Measurements from ENCODE around the gene PIGU. TPM values are rescaled to one million over a fixed set of nuclear protein-coding genes. Genes with fewer than 3 reads are reported as not detected.

Gene PIGU
- total and polyA plus RNA-seq, 2 of the 13 experiments (the other 11 are each of a cell fraction or from before 2014, with no cell fraction given), result 45.5 to 231 TPM

DNA sequence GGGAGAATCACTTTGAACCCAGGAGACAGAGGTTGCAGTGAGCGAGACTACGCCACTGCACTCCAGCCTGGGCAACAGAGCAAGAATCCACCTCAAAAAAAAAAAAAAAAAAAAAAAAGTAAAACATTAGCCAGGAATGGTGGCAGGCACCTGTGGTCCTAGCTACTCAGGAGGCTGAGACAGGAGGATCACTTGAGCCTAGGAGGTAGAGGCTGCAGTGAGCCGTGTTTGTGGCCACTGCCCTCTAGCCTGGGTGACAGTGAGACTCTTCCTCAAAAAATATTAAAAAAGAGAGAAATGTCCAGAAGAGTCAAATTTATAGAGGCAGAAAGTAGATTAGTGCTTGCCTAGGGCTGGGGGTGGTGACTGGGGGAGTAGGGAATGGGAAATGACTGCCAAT, 6.8 kb upstream of the PIGU start:
- Histone ChIP-seq H3K4me3 (replicated peaks in 1 of 3; ENCODE audit: insufficient read depth in 1 of 3, low read depth in 2 of 3, low read length in 3 of 3) (no peak overlapping the region), H3K4me1 (ENCODE audit: insufficient read depth, low read length) (peaks cover 15% of the 10 kb centered on the region), H3K4me2 (ENCODE audit: low read depth, low read length) (no peak overlapping the region), H3K79me2 (ENCODE audit: insufficient read depth, low read length) (no peaks in the 10 kb centered on the region), H3K27me3 (ENCODE audit: control insufficient read depth in 1 of 2, insufficient read depth in 2 of 2, low read length in 2 of 2) (no peaks in the 10 kb centered on the region), H3K36me3 (replicated peaks in 1 of 2; ENCODE audit: control insufficient read depth in 1 of 2, insufficient read depth in 2 of 2, low read length in 2 of 2) (no peaks in the 10 kb centered on the region), H3K9ac (ENCODE audit: insufficient read depth, low read depth, low read length) (no peak overlapping the region), H3K27ac (ENCODE audit: extremely low read length, insufficient read depth, low read length) (no peak overlapping the region), H4K20me1 (ENCODE audit: insufficient read depth, low read length) (no peaks in the 10 kb centered on the region), H2AFZ (ENCODE audit: low read length) (no peak overlapping the region), H3K9me3 (ENCODE audit: low read length) (no peaks in the 10 kb centered on the region)
- ChIA-PET POLR2A (no interaction called here), CTCF (ENCODE audit: low intra/inter-chr PET ratio, low total read pairs) (no interaction called here)
- no TSS peak for BruUV-seq (replicated peaks)
- FAIRE-seq (no peak), ATAC-seq (no peak), DNase-seq (ENCODE audit: low spot score) (no peak)
- WGBS (ENCODE audit: low lambda C conversion rate), result 55% methylated on average over 3 of the region's 3 CpGs
- intact Hi-C loops (cut with micrococcal nuclease; ENCODE audit: unreplicated experiment) (no loop called here), in situ Hi-C loops (cut with HindIII; ENCODE audit: extremely low pct_ligation_motif_present, low pct_unique_long_range_greater_than_20kb) (no loop called here)
- no peak for TF ChIP-seq ZNF709 (CRISPR knock-in tag; IDR thresholded peaks at IDR 0.05)
- no peak for TF ChIP-seq ZNF83 (CRISPR knock-in tag; IDR thresholded peaks at IDR 0.05; ENCODE audit: borderline replicate concordance)
- no peak for TF ChIP-seq ZNF570 (CRISPR knock-in tag; IDR thresholded peaks at IDR 0.05; ENCODE audit: borderline replicate concordance)
- no peak for TF ChIP-seq NFKBIZ (CRISPR knock-in tag; IDR thresholded peaks at IDR 0.05)
- TF ChIP-seq, protein P1, sequence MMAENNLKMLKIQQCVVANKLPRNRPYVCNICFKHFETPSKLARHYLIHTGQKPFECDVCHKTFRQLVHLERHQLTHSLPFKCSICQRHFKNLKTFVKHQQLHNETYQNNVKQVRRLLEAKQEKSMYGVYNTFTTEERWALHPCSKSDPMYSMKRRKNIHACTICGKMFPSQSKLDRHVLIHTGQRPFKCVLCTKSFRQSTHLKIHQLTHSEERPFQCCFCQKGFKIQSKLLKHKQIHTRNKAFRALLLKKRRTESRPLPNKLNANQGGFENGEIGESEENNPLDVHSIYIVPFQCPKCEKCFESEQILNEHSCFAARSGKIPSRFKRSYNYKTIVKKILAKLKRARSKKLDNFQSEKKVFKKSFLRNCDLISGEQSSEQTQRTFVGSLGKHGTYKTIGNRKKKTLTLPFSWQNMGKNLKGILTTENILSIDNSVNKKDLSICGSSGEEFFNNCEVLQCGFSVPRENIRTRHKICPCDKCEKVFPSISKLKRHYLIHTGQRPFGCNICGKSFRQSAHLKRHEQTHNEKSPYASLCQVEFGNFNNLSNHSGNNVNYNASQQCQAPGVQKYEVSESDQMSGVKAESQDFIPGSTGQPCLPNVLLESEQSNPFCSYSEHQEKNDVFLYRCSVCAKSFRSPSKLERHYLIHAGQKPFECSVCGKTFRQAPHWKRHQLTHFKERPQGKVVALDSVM (CRISPR knock-in tag; IDR thresholded peaks at IDR 0.05), result peak; percentile 94
- no peak for TF ChIP-seq ZNF234 (CRISPR knock-in tag; conservative IDR thresholded peaks at IDR 0.05)
- 0 out of 2 replicates have a peak, but pooled peaks have one; percentile 16 for TF ChIP-seq ZNF460 (CRISPR knock-in tag; IDR thresholded peaks at IDR 0.05; ENCODE audit: borderline replicate concordance)
- TF ChIP-seq ZFX (CRISPR knock-in tag; IDR thresholded peaks at IDR 0.05; ENCODE audit: low read depth), result no peak
- no peak for TF ChIP-seq SKI (IDR thresholded peaks at IDR 0.05; ENCODE audit: partially characterized antibody)
- TF ChIP-seq MIER2 (CRISPR knock-in tag; IDR thresholded peaks at IDR 0.05), result no peak
- TF ChIP-seq, protein P2, sequence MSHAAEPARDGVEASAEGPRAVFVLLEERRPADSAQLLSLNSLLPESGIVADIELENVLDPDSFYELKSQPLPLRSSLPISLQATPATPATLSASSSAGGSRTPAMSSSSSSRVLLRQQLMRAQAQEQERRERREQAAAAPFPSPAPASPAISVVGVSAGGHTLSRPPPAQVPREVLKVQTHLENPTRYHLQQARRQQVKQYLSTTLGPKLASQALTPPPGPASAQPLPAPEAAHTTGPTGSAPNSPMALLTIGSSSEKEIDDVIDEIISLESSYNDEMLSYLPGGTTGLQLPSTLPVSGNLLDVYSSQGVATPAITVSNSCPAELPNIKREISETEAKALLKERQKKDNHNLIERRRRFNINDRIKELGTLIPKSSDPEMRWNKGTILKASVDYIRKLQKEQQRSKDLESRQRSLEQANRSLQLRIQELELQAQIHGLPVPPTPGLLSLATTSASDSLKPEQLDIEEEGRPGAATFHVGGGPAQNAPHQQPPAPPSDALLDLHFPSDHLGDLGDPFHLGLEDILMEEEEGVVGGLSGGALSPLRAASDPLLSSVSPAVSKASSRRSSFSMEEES (CRISPR knock-in tag; IDR thresholded peaks at IDR 0.05), result no peak
- no peak for TF ChIP-seq HOXD1 (CRISPR knock-in tag; IDR thresholded peaks at IDR 0.05)
- TF ChIP-seq, protein P3, sequence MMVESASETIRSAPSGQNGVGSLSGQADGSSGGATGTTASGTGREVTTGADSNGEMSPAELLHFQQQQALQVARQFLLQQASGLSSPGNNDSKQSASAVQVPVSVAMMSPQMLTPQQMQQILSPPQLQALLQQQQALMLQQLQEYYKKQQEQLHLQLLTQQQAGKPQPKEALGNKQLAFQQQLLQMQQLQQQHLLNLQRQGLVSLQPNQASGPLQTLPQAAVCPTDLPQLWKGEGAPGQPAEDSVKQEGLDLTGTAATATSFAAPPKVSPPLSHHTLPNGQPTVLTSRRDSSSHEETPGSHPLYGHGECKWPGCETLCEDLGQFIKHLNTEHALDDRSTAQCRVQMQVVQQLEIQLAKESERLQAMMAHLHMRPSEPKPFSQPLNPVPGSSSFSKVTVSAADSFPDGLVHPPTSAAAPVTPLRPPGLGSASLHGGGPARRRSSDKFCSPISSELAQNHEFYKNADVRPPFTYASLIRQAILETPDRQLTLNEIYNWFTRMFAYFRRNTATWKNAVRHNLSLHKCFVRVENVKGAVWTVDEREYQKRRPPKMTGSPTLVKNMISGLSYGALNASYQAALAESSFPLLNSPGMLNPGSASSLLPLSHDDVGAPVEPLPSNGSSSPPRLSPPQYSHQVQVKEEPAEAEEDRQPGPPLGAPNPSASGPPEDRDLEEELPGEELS (CRISPR knock-in tag; IDR thresholded peaks at IDR 0.05), result no peak
- TF ChIP-seq ZNF746 (CRISPR knock-in tag; IDR thresholded peaks at IDR 0.05), result 0 out of 2 replicates have a peak, but pooled peaks have one; percentile 30
